GM19438 (cell line): ENCODE measurements around the gene AIF1.
A peak's percentile ranks its signal among the peaks of the same experiment; 100 is the strongest.
"Not testable (repeated sequence)": the region's sequence is repeated elsewhere in the genome, so short reads cannot be mapped to it uniquely, and the experiment has no call there.

Experiments
- ATAC-seq: cut with Tn5 transposase; IDR thresholded peaks from one replicate; pipeline ENCODE4 v1.9.1; 2021; ENCODE audit warnings: low read depth; ENCODE audit not compliant: unreplicated experiment

Gene AIF1

GRCh38 chr6:31580438-31580740 lies 34.6 kb upstream of the AIF1 start:
- no peak for ATAC-seq

GRCh38 chr6:31580807-31581433 lies 34.1 kb upstream of the AIF1 start:
- peak; percentile 48 for ATAC-seq

- no peak for ATAC-seq
These were observed 33.4 kb upstream of the AIF1 start for GRCh38 chr6:31581434-31582229.

GRCh38 chr6:31582230-31582643 lies 32.8 kb upstream of the AIF1 start, which contains the start of gene LTB:
TSS of gene LTB (minus strand) at chr6:31582424. CDS start at chr6:31582417, 7 bp downstream.
- no peak for ATAC-seq

GRCh38 chr6:31585491-31585890 lies 29.5 kb upstream of the AIF1 start:
- ATAC-seq: no peak

GRCh38 chr6:31586008-31586407 lies 29.0 kb upstream of the AIF1 start, which contains the start of gene LST1:
TSS of gene LST1 (plus strand) at chr6:31586277. CDS start at chr6:31587300, 1,023 bp downstream.
- ATAC-seq: no peak

- no peak for ATAC-seq
These were observed 28.3 kb upstream of the AIF1 start for GRCh38 chr6:31586599-31587281.

GRCh38 chr6:31587791-31588777 lies 26.9 kb upstream of the AIF1 start:
- ATAC-seq: no peak

GRCh38 chr6:31588871-31589650 lies 26.0 kb upstream of the AIF1 start:
- no peak for ATAC-seq

- ATAC-seq: not testable (repeated sequence)
These were observed 24.3 kb upstream of the AIF1 start for GRCh38 chr6:31590691-31591090.

GRCh38 chr6:31592396-31592771 lies 22.6 kb upstream of the AIF1 start:
- no peak for ATAC-seq

GRCh38 chr6:31597006-31597405 lies 18.0 kb upstream of the AIF1 start:
- no peak for ATAC-seq

- ATAC-seq: no peak
These were observed 7.7 kb upstream of the AIF1 start for GRCh38 chr6:31607317-31607716.

GRCh38 chr6:31609519-31610406 lies 5.3 kb upstream of the AIF1 start:
- ATAC-seq: no peak

GRCh38 chr6:31610968-31611367 lies 4.1 kb upstream of the AIF1 start:
- ATAC-seq: no peak

- ATAC-seq: no peak
These were observed 887 bp upstream of the AIF1 start for GRCh38 chr6:31614075-31614619.

- no peak for ATAC-seq
These were observed 714 bp downstream of the AIF1 start for GRCh38 chr6:31615748-31616147.

GRCh38 chr6:31617010-31617409 lies 2.0 kb downstream of the AIF1 start:
- no peak for ATAC-seq
